Medulla oblongata (tissue), 1 donor: ENCODE measurements around the gene TICAM2.
A peak's percentile ranks its signal among the peaks of the same experiment; 100 is the strongest.

Experiments used
- DNase-seq: peaks from one replicate; pipeline ENCODE4 v3.0.0-alpha.2; 2015; ENCODE audit errors: extremely low spot score

The TICAM2 gene

GRCh38 chr5:115607935-115608334, 5.7 kb upstream of the TICAM2 start:
- DNase-seq = no peak

DNA sequence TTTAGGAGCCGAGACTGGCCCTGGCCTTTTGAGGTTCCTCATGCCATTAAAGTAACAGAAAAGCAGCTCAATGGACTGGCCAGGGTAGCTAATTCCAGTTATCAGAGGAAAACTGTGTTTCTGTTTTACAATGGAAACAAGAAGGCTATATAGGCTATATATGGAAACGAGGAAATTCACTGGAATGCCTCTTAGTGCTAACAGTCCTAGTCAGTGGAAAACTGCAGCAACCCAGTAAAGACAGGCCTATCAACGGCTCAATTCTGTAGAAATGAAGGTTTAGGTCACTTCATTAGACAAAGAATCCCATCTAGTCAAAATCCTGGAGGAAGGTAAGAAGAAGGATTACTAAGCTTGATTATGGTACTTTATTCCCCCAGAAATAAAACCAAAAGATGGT, 3.2 kb upstream of the TICAM2 start:
- no peak for DNase-seq

GRCh38 chr5:115602591-115603125, 379 bp upstream of the TICAM2 start:
- DNase-seq = no peak

GRCh38 chr5:115600766-115601165, 1.5 kb downstream of the TICAM2 start:
- DNase-seq = no peak

DNA sequence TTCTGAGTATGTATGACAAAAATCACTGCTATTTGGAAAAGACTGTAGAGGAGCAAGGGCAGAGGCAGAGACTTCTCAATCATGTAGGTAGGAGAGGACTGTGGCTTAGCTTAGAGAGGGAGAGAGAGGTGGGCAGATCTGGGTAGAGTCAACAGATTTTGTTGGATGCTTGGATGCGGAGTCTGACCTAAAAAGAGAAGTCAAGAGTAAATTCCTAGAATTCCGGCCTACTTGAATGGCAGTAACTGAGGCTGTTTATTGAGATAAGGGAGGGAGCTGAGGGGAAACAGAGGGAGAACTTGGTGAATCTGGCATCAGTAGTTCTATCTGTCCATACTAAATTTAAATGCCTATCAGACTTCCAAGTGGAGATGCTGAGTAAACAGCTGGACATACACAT, 2.4 kb downstream of the TICAM2 start:
- DNase-seq = no peak

- DNase-seq = peak; percentile 84
Measured at GRCh38 chr5:115599502-115599901, 2.8 kb downstream of the TICAM2 start.

GRCh38 chr5:115594128-115595047, 7.9 kb downstream of the TICAM2 start:
- no peak for DNase-seq

GRCh38 chr5:115589043-115589442, 13.2 kb downstream of the TICAM2 start:
- no peak for DNase-seq

GRCh38 chr5:115588640-115589039, 13.6 kb downstream of the TICAM2 start:
- no peak for DNase-seq

DNA sequence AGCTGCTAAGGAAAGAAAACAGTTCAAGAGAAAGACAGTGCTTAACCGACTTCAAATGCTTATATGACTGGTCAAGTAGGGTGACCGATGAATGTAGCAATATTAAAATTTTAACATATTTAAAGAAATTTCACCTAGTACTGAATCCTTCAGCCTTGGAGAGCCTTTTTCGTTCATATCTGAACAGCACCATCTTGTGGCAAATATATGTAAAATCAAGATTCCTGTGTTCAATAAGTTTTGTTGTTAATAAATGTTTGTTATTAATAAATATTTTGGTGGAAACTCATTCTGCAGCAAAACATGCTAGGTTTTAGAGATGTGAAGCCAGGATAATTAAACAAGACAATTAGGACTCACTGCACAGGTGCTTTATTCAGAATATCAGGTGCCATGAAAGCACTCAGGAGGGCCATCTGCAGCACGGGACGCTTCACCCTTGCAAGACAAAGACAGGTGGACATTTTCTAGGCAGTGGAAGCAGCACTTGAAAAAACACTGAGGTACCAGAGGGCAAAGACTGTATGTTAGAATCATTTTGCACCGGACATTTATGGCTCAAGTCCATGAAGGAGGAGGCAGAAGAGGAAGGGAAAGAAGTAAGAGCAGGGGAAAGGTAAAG, 15.6 kb downstream of the TICAM2 start:
- DNase-seq = peak; percentile 71

DNA sequence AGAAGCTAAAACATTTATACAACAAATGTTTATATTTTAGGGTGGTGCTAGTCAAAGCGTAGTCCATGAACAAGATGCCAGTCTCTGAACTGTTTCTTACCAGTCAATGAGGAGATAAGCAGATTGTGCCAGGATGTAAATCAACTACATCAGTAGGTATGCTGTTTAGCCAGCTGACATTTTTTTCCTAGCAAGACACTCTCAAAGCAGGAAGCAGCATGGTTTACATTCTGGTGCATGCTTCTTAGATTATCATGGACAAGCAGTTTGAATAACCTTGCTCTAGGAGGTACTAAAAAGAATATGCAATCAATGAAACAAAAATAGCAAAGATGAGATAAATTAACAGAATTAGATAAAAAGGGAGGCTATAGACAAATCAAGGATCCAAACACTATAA, 17.0 kb downstream of the TICAM2 start:
- DNase-seq = no peak

GRCh38 chr5:115584501-115584900, 17.8 kb downstream of the TICAM2 start:
- DNase-seq = no peak

- no peak for DNase-seq
Measured at GRCh38 chr5:115583474-115583873, 18.8 kb downstream of the TICAM2 start.

GRCh38 chr5:115580941-115581340, 21.3 kb downstream of the TICAM2 start:
- no peak for DNase-seq

- DNase-seq = no peak
Measured at GRCh38 chr5:115579747-115580173, 22.5 kb downstream of the TICAM2 start.

DNA sequence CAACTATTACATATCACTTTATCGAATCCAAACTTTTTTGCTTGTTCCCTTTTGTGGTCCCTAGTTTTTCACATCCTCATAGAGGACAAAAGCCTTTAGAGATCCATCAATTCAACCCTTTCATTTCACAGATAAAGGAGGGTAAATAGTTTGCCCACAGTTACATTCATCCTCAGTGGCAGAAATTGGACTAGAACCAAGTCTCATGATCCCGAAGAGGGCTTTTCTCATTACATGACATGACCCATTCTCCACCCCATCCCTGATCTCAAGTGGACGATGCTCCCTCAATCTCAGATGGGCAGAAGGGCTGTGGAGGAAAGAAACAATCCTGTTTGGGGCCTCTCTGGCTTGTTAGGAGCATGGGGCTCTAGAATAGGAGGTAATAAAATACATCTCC, 23.1 kb downstream of the TICAM2 start:
- DNase-seq = peak; percentile 52

- DNase-seq = no peak
Measured at GRCh38 chr5:115578657-115579056, 23.6 kb downstream of the TICAM2 start.

- DNase-seq = no peak
Measured at GRCh38 chr5:115577741-115578140, 24.5 kb downstream of the TICAM2 start.

- DNase-seq = no peak
Measured at GRCh38 chr5:115577329-115577728, 24.9 kb downstream of the TICAM2 start.

- no peak for DNase-seq
Measured at GRCh38 chr5:115575167-115576070, 26.9 kb downstream of the TICAM2 start.

DNA sequence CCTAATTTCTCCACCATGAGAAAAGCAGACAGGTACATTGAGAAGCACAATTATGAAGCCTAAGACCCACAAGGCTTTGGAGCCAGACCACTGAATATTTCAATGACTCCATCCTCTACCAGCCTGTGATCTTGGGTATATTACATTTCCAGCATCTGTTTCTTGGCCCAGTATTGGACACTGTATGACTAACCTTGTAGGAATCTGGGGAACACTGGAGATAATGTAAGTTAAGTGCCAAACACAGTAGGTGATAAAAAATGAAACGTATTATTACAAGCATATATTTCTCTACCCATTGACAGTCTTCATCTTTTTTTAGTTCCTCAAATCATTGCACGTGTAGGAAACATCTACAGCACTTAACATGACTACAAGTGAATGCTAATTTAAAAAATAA, 29.1 kb downstream of the TICAM2 start:
- no peak for DNase-seq

- peak; percentile 96 for DNase-seq
Measured at GRCh38 chr5:115571441-115571878, 30.8 kb downstream of the TICAM2 start.
